GM12892 (cell line): ENCODE data around the gene MEOX1.

Source experiments
- POLR2A ChIP-seq: IDR thresholded peaks from 2 replicates; pipeline ENCODE4 v1.6.1; 2011; ENCODE audit warnings: low read depth, low read length, control low read depth
- POLR2AphosphoS5 ChIP-seq: IDR thresholded peaks from 2 replicates; pipeline ENCODE4 v1.6.1; 2011; ENCODE audit warnings: low read depth, low read length, control low read depth
- TAF1 ChIP-seq: IDR thresholded peaks from 2 replicates; pipeline ENCODE4 v1.6.1; 2011; ENCODE audit warnings: low read depth, mild to moderate bottlenecking, control low read depth, low read length, borderline replicate concordance

DNA sequence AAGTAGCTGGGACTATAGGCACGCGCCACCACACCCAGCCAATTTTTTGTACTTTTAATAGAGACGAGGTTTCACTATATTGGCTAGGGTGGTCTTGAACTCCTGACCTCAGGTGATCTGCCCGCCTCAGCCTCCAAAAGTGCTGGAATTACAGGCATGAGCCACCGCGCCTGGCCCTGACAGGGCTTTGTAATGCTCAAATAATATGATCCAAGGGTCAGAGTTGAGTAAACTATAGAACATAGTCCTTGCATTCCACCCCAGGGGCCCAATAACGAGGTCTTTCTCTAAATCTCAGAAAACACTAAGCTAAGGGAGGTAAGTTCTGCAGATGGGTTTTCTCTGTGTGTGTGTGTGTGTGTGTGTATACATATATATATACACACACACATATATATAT is 5.8 kb upstream of the MEOX1 start:
- TF ChIP-seq TAF1 (no peak), POLR2A (no peak), POLR2AphosphoS5 (no peak)
